T-helper 2 cell (primary cell): ENCODE data around the gene KCNE5.
"Not testable (repeated sequence)": the region's sequence is repeated elsewhere in the genome, so short reads cannot be mapped to it uniquely, and the experiment has no call there.

Source experiments
- DNase-seq, 5 experiments: peaks; one replicate each; pipeline versions ENCODE4 v3.0.0 to v3.0.0-alpha.2; 2012 to 2022

Gene KCNE5

GRCh38 chrX:109601486-109601885 lies 23.5 kb downstream of the KCNE5 start:
- DNase-seq, result no peak

- no peak for DNase-seq
These were observed 24.7 kb downstream of the KCNE5 start for GRCh38 chrX:109600237-109600651.

- DNase-seq, result no peak
These were observed 29.0 kb downstream of the KCNE5 start for GRCh38 chrX:109596015-109596414.

- no peak for DNase-seq
These were observed 34.8 kb downstream of the KCNE5 start for GRCh38 chrX:109590176-109590575.

GRCh38 chrX:109585488-109585887 lies 39.5 kb downstream of the KCNE5 start:
- DNase-seq, result no peak

- DNase-seq, result no peak
These were observed 46.1 kb downstream of the KCNE5 start for GRCh38 chrX:109578916-109579315.

GRCh38 chrX:109577055-109577454 lies 47.9 kb downstream of the KCNE5 start:
- no peak for DNase-seq

GRCh38 chrX:109576083-109576482 lies 48.9 kb downstream of the KCNE5 start:
- DNase-seq, result not testable (repeated sequence)
